Measurements from ENCODE around the gene CDK2. TPM values are rescaled to one million over a fixed set of nuclear protein-coding genes. Genes with fewer than 3 reads are reported as not detected.

Gene CDK2
- polyA plus RNA-seq, 2 of the 4 experiments (the other 2 are of a cell fraction) = 51.0 to 53.8 TPM

DNA sequence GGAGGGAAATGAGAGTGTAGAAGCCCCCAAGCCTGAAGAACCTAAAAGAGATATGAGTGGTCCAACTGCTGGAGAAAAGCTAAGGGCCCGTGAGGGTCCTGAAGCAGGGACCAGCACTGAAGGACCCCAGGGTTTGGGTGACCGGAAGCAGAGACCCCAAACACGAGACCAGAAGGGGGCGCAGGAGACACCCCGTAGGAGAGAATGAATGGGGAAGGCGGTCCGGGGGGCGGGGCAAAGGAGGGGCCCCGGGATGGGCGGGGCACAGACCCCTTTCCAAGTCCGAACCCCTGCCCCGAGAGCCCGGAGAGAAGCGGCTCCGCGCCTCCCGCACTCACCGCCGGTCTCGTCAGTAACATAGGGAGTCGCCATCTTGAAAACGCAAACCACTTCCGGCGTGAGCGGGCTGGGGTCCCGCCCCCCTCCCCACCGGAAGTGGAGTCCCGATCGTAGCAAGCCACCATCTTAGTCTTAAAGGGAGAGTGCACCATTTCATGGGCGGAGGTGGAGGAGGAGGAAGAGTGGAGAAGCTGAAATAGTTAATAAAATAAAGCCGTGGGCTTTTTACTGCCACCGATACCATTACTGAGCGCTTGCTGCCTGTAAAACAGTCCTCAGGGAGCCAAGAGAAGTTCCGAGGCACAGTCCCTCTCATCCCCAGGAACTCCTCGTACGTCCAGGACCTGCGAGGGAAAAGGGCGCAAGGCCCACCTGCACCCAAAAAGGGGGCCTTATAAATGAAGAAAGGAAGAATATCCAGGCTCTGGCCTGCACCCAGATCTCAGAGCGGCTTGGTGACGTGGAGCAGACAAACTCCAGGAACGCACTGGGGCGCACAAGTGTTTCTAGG lies 39.7 kb upstream of the CDK2 start (continued):
- TF ChIP-seq, protein P1, sequence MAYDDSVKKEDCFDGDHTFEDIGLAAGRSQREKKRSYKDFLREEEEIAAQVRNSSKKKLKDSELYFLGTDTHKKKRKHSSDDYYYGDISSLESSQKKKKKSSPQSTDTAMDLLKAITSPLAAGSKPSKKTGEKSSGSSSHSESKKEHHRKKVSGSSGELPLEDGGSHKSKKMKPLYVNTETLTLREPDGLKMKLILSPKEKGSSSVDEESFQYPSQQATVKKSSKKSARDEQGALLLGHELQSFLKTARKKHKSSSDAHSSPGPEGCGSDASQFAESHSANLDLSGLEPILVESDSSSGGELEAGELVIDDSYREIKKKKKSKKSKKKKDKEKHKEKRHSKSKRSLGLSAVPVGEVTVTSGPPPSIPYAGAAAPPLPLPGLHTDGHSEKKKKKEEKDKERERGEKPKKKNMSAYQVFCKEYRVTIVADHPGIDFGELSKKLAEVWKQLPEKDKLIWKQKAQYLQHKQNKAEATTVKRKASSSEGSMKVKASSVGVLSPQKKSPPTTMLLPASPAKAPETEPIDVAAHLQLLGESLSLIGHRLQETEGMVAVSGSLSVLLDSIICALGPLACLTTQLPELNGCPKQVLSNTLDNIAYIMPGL (CRISPR knock-in tag; IDR thresholded peaks at IDR 0.05; ENCODE audit: borderline replicate concordance) = peak; percentile 71; the same call in 1 of the 2 replicates
- TF ChIP-seq JUN (IDR thresholded peaks at IDR 0.05) (peak; percentile 79 to 80; a peak in 4 of 5 replicates), MAFK (IDR thresholded peaks at IDR 0.05; ENCODE audit: partially characterized antibody) (no peak), MYC (IDR thresholded peaks at IDR 0.05; ENCODE audit: borderline replicate concordance, low read length) (no peak; the same call in 1 of the 2 replicates), HDAC2 (IDR thresholded peaks at IDR 0.05) (no peak), TFCP2L1 (CRISPR knock-in tag; IDR thresholded peaks at IDR 0.05) (no peak), CBX2 (IDR thresholded peaks at IDR 0.05; ENCODE audit: borderline replicate concordance, low read depth) (no peak), JUNB (IDR thresholded peaks at IDR 0.05) (no peak), PHF8 (IDR thresholded peaks at IDR 0.05; ENCODE audit: borderline replicate concordance, low read depth) (peak; percentile 78), POLR2A (IDR thresholded peaks at IDR 0.05; ENCODE audit: low read length) (peak; percentile 62), KDM5A (IDR thresholded peaks at IDR 0.05) (peak; percentile 54; the same call in 1 of the 2 replicates), EHF (CRISPR knock-in tag; IDR thresholded peaks at IDR 0.05) (no peak), MAX (IDR thresholded peaks at IDR 0.05) (peak; percentile 63; the same call in 1 of the 2 replicates), HOXB5 (CRISPR knock-in tag; IDR thresholded peaks at IDR 0.05) (no peak)
- TF ChIP-seq, protein P2, sequence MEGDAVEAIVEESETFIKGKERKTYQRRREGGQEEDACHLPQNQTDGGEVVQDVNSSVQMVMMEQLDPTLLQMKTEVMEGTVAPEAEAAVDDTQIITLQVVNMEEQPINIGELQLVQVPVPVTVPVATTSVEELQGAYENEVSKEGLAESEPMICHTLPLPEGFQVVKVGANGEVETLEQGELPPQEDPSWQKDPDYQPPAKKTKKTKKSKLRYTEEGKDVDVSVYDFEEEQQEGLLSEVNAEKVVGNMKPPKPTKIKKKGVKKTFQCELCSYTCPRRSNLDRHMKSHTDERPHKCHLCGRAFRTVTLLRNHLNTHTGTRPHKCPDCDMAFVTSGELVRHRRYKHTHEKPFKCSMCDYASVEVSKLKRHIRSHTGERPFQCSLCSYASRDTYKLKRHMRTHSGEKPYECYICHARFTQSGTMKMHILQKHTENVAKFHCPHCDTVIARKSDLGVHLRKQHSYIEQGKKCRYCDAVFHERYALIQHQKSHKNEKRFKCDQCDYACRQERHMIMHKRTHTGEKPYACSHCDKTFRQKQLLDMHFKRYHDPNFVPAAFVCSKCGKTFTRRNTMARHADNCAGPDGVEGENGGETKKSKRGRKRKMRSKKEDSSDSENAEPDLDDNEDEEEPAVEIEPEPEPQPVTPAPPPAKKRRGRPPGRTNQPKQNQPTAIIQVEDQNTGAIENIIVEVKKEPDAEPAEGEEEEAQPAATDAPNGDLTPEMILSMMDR (IDR thresholded peaks at IDR 0.05) = peak; percentile 94
- TF ChIP-seq, protein P3, sequence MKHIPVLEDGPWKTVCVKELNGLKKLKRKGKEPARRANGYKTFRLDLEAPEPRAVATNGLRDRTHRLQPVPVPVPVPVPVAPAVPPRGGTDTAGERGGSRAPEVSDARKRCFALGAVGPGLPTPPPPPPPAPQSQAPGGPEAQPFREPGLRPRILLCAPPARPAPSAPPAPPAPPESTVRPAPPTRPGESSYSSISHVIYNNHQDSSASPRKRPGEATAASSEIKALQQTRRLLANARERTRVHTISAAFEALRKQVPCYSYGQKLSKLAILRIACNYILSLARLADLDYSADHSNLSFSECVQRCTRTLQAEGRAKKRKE (CRISPR knock-in tag; IDR thresholded peaks at IDR 0.05; ENCODE audit: low read depth) = no peak

DNA sequence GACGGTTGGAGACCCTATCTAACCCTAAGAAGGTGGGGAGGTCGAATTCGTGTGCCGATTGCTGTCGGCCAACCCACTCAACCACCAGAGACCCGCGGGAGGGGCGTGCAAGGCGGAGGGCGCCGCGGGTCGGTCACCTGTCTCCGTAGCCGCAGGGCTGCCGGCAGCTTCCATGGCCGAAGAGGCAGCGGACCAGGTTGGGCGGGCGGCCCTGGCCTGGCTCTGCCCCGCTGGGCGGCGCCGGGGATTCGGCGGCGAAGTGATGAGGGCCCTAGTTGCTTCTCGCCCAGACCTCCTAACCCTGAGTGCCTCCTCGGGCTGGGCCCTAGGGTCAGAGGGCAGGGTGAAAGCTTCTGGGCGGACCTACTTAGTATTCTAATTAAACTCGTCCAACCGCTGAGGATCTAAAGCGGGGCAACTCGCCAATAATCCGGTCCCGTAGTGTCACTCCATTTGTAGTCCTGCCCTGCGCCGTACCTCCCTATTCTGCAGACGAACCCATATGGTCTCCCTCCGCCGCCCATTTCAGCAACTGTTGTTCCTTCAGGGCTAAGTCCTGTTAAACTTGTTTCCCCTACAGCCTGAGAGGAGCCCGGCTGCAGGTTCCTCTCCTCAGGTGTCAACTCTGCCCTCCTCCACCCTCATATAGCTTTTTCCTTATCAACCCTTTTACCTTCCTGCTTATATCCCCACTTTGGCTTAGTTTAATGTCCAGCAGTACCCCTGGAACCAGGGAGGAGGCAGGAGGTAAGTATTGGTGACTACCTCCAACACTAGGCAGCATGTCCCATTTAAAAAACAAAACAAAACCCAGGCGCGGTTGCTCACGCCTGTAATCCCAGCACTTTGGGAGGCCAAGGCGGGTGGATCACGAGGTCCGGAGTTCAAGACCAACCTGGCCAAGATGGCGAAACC lies 38.8 kb upstream of the CDK2 start, which contains the start of gene PYM1:
TSS of gene PYM1 (minus strand) at position 307 of the 915 bp plus-strand sequence. CDS start at position 174, 133 bp downstream.
- 24% methylated on average over 27 of the region's 49 CpGs for WGBS (ENCODE audit: missing lambda C conversion rate)
- H3K4me1 ChIP-seq = peaks cover 39% of the 10 kb centered on the region
- peak within 1 kb of the TSS; percentile 90 for H3K4me2 ChIP-seq
- CTCF ChIA-PET = interaction anchor here (0.5 to 7.7 kb wide), 24 partner anchors 10 to 299 kb away, joined by 3 to 84 read pairs (median 4); partner anchors contain the start of genes DNAJC14, ORMDL2, RAB5B and SARNP
- H3K9me3 ChIP-seq = no peaks in the 10 kb centered on the region
- POLR2A ChIA-PET = interaction anchor here (0.8 to 2.1 kb wide), 7 partner anchors 46 to 198 kb away, joined by 3 to 12 read pairs (median 3); partner anchors contain the start of genes DNAJC14, ORMDL2, PA2G4 and RAB5B
- no peak for FAIRE-seq
- H3K27ac ChIP-seq = peak within 1 kb of the TSS; percentile 94 to 96
- peak; percentile 54 to 72 for ATAC-seq
- DNase-seq (ENCODE audit: low read depth in 1 of 2, low spot score in 1 of 2) = peak; percentile 69 to 85
- H3K4me3 ChIP-seq = peak within 1 kb of the TSS; percentile 89
- TF ChIP-seq, protein P4, sequence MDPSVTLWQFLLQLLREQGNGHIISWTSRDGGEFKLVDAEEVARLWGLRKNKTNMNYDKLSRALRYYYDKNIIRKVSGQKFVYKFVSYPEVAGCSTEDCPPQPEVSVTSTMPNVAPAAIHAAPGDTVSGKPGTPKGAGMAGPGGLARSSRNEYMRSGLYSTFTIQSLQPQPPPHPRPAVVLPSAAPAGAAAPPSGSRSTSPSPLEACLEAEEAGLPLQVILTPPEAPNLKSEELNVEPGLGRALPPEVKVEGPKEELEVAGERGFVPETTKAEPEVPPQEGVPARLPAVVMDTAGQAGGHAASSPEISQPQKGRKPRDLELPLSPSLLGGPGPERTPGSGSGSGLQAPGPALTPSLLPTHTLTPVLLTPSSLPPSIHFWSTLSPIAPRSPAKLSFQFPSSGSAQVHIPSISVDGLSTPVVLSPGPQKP (IDR thresholded peaks at IDR 0.05; ENCODE audit: low read depth, low read length) = no peak
- no peak for TF ChIP-seq REST (IDR thresholded peaks at IDR 0.05)
- 0 out of 2 replicates have a peak, but pooled peaks have one; percentile 32 for TF ChIP-seq TP53 (CRISPR knock-in tag; IDR thresholded peaks at IDR 0.05)
- TF ChIP-seq, protein P5, sequence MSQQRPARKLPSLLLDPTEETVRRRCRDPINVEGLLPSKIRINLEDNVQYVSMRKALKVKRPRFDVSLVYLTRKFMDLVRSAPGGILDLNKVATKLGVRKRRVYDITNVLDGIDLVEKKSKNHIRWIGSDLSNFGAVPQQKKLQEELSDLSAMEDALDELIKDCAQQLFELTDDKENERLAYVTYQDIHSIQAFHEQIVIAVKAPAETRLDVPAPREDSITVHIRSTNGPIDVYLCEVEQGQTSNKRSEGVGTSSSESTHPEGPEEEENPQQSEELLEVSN (IDR thresholded peaks at IDR 0.05; ENCODE audit: borderline replicate concordance, low read depth) = no peak; the same call in 1 of the 2 replicates
- TF ChIP-seq NFE2L2 (conservative IDR thresholded peaks at IDR 0.05; ENCODE audit: low read length) = no peak
- no peak for TF ChIP-seq PBX3 (IDR thresholded peaks at IDR 0.05)
- TF ChIP-seq BHLHE40 (IDR thresholded peaks at IDR 0.05; ENCODE audit: low read depth, low read length) = no peak

All from A549 (cell line).